Measurements from ENCODE around the gene MACROH2A1. TPM values are rescaled to one million over a fixed set of nuclear protein-coding genes. Genes with fewer than 3 reads are reported as not detected.

MACROH2A1 gene
- total RNA-seq, 1 donor from 2014 or later, result 190 TPM

- TF ChIP-seq POLR2A (IDR thresholded peaks at IDR 0.05) (no peak), POLR2AphosphoS5 (IDR thresholded peaks at IDR 0.05; ENCODE audit: insufficient read depth in 1 of 2, low read depth in 1 of 2) (peak in 1 of 2 donors; percentile 8)
- no peak for DNase-seq (ENCODE audit: extremely low spot score in 2 of 2)
- Histone ChIP-seq H3K4me3 (peak overlapping the region; percentile 65 to 90), H3K36me3 (no peaks in the 10 kb centered on the region), H3K4me1 (peaks cover 58% of the 10 kb centered on the region), H3K27ac (peak overlapping the region; percentile 82), H3K9me3 (no peaks in the 10 kb centered on the region), H3K27me3 (no peaks in the 10 kb centered on the region)
- intact Hi-C loops (cut with DNase I), result no loop called here
These were observed 724 bp downstream of the MACROH2A1 start for GRCh38 chr5:135398160-135398854.

- no peaks in the 10 kb centered on the region for H3K9me3 ChIP-seq
- H3K36me3 ChIP-seq, result no peaks in the 10 kb centered on the region
- TF ChIP-seq CTCF (IDR thresholded peaks at IDR 0.05), result no peak
- TF ChIP-seq POLR2A (IDR thresholded peaks at IDR 0.05), result no peak
- TF ChIP-seq POLR2AphosphoS5 (IDR thresholded peaks at IDR 0.05; ENCODE audit: insufficient read depth in 1 of 2, low read depth in 1 of 2), result no peak
- no peak overlapping the region for H3K4me3 ChIP-seq
- H3K4me1 ChIP-seq, result peaks cover 70% of the 10 kb centered on the region
- no peak for DNase-seq (ENCODE audit: extremely low spot score in 2 of 2)
- intact Hi-C loops (cut with DNase I), result no loop called here
- H3K27me3 ChIP-seq, result no peaks in the 10 kb centered on the region
- H3K27ac ChIP-seq, result no peak overlapping the region
These were observed 1.9 kb downstream of the MACROH2A1 start for GRCh38 chr5:135397084-135397483.

GRCh38 chr5:135396459-135397055 lies 2.5 kb downstream of the MACROH2A1 start:
- peaks cover 75% of the 10 kb centered on the region for H3K4me1 ChIP-seq
- no peaks in the 10 kb centered on the region for H3K36me3 ChIP-seq
- intact Hi-C loops (cut with DNase I), result no loop called here
- H3K9me3 ChIP-seq, result no peaks in the 10 kb centered on the region
- TF ChIP-seq POLR2AphosphoS5 (IDR thresholded peaks at IDR 0.05; ENCODE audit: insufficient read depth in 1 of 2, low read depth in 1 of 2), result no peak
- TF ChIP-seq POLR2A (IDR thresholded peaks at IDR 0.05), result no peak
- no peak for TF ChIP-seq CTCF (IDR thresholded peaks at IDR 0.05)
- no peak overlapping the region for H3K27ac ChIP-seq
- no peak overlapping the region for H3K4me3 ChIP-seq
- no peak for DNase-seq (ENCODE audit: extremely low spot score in 2 of 2)
- H3K27me3 ChIP-seq, result no peaks in the 10 kb centered on the region

GRCh38 chr5:135395866-135396265 lies 3.2 kb downstream of the MACROH2A1 start:
- H3K9me3 ChIP-seq, result no peaks in the 10 kb centered on the region
- intact Hi-C loops (cut with DNase I), result no loop called here
- no peak overlapping the region for H3K4me3 ChIP-seq
- no peaks in the 10 kb centered on the region for H3K36me3 ChIP-seq
- H3K27ac ChIP-seq, result no peak overlapping the region
- H3K4me1 ChIP-seq, result peaks cover 82% of the 10 kb centered on the region
- DNase-seq (ENCODE audit: extremely low spot score in 2 of 2), result no peak
- H3K27me3 ChIP-seq, result no peaks in the 10 kb centered on the region
- TF ChIP-seq CTCF (IDR thresholded peaks at IDR 0.05) (no peak), POLR2AphosphoS5 (IDR thresholded peaks at IDR 0.05; ENCODE audit: insufficient read depth in 1 of 2, low read depth in 1 of 2) (no peak), POLR2A (IDR thresholded peaks at IDR 0.05) (no peak)

GRCh38 chr5:135395451-135395850 lies 3.6 kb downstream of the MACROH2A1 start:
- intact Hi-C loops (cut with DNase I), result no loop called here

More at GRCh38 chr5:135395451-135395850, 3.6 kb downstream of the MACROH2A1 start:
- Histone ChIP-seq H3K36me3 (no peaks in the 10 kb centered on the region), H3K4me3 (no peak overlapping the region), H3K27me3 (no peaks in the 10 kb centered on the region), H3K27ac (no peak overlapping the region), H3K4me1 (peaks cover 86% of the 10 kb centered on the region), H3K9me3 (no peaks in the 10 kb centered on the region)
- no peak for DNase-seq (ENCODE audit: extremely low spot score in 2 of 2)
- TF ChIP-seq POLR2AphosphoS5 (IDR thresholded peaks at IDR 0.05; ENCODE audit: insufficient read depth in 1 of 2, low read depth in 1 of 2) (no peak), POLR2A (IDR thresholded peaks at IDR 0.05) (no peak), CTCF (IDR thresholded peaks at IDR 0.05) (no peak)

Measured in vagina (tissue), 2 donors.